VCaP (cell line): ENCODE data around the gene STK39.

Experiments
- H3K27ac ChIP-seq: fragments of 450-650 bp; 2 replicates; pipeline ENCODE4 v1.5.1; 2017
- TF ChIP-seq, protein P1 (sequence below): fragments of 450-650 bp; conservative IDR thresholded peaks from 2 replicates; pipeline ENCODE4 v1.5.1; 2017; ENCODE audit warnings: mild to moderate bottlenecking, moderate library complexity

Gene STK39

DNA sequence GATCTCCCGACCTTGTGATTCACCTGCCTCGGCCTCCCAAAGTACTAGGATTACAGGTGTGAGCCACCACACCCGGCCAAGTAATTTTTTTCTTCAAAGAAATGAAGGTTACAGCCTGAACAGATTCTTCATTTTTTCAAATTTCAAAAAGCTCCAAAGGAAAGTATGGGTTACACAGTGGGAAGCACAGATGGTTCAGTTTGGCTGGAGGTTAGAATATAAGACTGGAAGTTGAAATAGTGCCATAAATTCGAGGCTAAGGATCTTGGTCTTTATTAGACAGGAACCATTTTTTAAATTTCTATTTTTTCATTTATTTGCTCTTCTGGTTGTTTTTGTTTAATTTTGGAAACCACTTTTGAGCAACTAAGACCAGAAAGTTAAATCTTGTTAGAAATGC is 120.0 kb downstream of the STK39 start:
- H3K27ac ChIP-seq = no peak overlapping the region
- TF ChIP-seq, protein P1, sequence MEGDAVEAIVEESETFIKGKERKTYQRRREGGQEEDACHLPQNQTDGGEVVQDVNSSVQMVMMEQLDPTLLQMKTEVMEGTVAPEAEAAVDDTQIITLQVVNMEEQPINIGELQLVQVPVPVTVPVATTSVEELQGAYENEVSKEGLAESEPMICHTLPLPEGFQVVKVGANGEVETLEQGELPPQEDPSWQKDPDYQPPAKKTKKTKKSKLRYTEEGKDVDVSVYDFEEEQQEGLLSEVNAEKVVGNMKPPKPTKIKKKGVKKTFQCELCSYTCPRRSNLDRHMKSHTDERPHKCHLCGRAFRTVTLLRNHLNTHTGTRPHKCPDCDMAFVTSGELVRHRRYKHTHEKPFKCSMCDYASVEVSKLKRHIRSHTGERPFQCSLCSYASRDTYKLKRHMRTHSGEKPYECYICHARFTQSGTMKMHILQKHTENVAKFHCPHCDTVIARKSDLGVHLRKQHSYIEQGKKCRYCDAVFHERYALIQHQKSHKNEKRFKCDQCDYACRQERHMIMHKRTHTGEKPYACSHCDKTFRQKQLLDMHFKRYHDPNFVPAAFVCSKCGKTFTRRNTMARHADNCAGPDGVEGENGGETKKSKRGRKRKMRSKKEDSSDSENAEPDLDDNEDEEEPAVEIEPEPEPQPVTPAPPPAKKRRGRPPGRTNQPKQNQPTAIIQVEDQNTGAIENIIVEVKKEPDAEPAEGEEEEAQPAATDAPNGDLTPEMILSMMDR = no peak

DNA sequence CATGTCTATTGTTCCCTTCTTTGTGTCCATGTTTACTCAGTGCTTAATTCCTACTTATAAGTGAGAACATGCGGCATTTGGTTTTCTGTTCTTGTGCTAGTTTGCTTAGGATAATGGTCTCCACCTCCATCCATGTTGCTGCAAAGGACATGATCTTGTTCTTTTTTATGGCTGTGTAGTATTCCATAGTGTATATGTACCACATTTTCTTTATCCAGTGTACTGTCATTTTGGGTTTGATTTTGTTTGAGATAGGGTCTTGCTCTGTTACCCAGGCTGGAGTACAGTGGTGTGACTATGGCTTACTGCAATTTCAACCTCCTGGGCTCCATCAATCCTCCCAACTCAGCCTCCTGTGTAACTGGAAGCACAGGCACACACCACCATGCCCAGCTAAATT is 125.2 kb downstream of the STK39 start:
- peak overlapping the region; percentile 3; the same call in 1 of the 2 replicates for H3K27ac ChIP-seq

DNA sequence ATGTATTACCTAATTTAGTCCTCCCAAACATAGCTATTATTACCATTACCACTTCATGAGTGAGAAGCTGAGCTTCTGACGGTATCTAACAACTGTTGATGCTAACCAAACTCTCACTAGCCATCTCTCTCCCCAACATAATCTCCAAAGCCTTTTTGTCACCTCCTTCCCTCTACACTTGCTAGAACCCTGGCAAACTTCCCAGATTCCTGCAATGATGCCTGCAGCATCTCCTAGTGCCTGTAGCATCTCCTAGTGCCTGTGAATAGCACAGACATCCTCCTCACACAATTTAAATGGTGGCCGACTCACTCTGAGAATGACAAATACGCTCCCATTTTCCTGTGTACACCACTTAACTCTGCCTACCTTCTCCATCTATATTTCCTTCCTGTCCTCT is 126.7 kb downstream of the STK39 start:
- no peak overlapping the region for H3K27ac ChIP-seq
- TF ChIP-seq, protein P1 = no peak; the same call in 1 of the 2 replicates

DNA sequence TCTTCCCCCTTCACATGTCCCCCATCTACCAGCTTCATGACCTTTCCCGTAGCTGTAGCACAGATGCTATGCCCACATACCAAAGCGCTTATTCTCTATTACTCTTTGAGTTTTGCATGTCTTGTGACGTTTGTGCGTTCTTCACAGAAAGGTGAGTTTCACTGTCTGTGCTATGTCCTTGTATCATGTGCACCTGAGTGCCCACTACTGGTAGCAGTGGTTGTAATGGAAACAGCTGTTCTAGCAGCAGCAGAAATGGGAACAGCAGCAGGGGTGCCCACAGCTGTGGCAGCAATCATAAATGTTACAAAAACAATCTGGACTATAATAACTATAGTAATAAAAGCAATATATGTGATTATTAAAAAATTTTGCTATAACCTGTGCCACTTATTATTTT is 127.1 kb downstream of the STK39 start:
- TF ChIP-seq, protein P1 = no peak

DNA sequence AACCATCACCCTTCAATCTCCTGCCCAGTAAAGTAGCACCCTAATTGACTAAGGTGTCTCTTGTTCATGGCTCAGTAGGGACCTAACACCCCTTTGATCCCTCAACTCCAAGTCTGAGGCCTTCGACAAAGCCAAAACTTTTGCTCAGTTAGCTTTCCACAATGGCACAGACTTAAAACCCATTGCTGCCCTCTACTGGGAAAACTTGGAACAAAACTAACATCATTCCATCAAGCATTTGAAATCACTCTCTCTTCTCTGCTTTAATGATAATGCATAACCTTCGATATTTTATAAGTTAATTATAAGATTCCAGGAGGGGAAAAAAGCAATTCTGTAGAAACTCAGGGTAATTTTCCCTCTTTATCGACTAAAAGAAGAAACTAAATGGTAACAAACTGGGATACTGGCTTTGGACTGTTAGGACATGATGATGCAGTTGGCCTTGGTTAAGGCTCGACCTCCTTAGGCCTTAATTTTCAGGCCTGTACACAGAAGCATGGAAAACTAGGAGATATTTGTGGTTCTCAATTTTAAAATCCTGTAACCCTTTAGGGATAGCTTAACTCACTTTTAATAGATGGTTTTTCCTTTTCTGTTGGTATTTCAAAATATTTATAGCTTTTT is 127.8 kb downstream of the STK39 start:
- no peak overlapping the region for H3K27ac ChIP-seq

More for the DNA sequence above, 127.1 kb downstream of the STK39 start:
- H3K27ac ChIP-seq = no peak overlapping the region

DNA sequence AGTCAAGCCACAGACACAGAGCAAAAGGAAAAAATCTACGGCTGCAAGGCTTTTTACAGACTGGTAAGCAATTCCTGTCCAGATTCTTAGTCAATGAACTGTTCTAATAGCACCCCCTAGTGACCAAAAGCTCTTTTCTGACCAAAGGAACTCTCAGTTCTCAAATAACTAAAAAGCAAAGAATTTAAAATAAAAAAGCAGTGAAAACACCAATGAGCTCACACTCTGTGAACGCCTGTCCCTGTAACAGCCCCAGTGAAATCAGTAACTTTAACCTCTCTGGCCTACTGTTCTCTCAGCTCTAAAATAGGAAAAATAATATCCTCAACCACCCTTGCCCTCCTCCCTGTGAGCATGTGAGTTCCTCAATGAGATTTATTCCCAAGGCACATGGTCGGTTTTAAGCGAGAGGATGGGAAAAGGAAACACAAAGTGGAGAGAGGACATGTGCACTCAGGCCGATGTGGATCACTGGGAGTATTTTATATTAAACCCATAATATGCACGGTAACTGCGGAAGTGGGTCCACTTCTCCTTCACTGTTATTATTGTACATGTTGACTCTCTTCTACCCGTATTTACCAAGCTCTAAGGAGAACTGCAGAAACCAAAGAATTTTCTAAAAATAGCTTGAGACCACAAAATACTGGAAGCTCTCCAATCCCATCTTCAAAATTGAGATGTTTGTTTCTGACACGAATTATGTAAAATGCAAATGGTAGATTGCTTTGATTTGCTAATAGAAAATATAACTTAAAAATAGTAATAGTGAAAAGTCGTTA is 128.5 kb downstream of the STK39 start:
- no peak overlapping the region for H3K27ac ChIP-seq
- TF ChIP-seq, protein P1 = peak; percentile 75

More for the DNA sequence above, 127.8 kb downstream of the STK39 start:
- TF ChIP-seq, protein P1 = peak; percentile 69

DNA sequence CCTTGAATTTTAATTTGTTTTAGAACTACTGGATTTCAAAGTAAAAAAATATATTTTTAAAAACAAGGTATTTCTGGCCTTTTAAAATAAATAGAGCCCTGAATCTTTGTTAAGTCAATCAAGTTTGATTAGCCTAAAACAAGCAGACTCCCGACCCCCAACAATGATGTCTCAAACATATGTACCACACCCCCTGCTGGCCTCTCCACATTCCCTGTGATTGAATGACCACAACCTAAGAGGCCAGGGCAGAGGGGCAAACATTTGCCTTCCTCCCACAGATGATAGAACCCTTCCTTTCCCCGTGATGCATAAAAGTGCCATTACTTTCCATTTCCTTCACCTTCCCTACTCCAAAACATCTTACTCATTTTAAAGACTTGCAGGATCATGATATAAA is 130.9 kb downstream of the STK39 start:
- TF ChIP-seq, protein P1 = 0 out of 2 replicates have a peak, but pooled peaks have one; percentile 30
- H3K27ac ChIP-seq = no peak overlapping the region

DNA sequence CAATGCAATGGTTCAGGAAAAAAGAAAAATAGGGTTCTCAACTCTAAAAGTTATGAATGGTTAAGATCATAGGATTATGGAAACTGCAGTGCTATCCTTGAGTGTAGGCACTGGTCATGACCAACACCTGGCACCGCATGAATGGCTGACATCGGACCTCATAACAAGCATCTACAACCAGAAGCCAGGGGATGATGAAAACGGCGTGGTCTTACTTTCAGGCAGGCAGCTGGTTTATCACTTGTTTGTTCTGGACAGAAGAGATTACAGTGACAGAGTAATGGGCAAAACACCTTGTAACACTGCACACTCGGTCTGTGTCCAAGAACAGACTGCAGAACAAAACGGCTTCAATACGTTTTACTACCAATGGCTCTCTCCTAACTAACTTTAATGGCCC is 132.8 kb downstream of the STK39 start:
- H3K27ac ChIP-seq = peak overlapping the region; percentile 79

More for the DNA sequence above, 132.8 kb downstream of the STK39 start:
- TF ChIP-seq, protein P1 = no peak
